GM08714 (cell line): Measurements from ENCODE around the gene ZBTB47.

Experiments
- H3K4me3 ChIP-seq: fragments of 200-500 bp; sonication (Bioruptor generic); 2 replicates; pipeline ENCODE4 v1.5.1; 2014; ENCODE audit warnings: mild to moderate bottlenecking, low read length, inconsistent platforms
- ZNF274 ChIP-seq: IDR thresholded peaks from 2 replicates; pipeline ENCODE4 v1.6.1; 2012; ENCODE audit warnings: mild to moderate bottlenecking, low read depth, low read length

Gene ZBTB47

DNA sequence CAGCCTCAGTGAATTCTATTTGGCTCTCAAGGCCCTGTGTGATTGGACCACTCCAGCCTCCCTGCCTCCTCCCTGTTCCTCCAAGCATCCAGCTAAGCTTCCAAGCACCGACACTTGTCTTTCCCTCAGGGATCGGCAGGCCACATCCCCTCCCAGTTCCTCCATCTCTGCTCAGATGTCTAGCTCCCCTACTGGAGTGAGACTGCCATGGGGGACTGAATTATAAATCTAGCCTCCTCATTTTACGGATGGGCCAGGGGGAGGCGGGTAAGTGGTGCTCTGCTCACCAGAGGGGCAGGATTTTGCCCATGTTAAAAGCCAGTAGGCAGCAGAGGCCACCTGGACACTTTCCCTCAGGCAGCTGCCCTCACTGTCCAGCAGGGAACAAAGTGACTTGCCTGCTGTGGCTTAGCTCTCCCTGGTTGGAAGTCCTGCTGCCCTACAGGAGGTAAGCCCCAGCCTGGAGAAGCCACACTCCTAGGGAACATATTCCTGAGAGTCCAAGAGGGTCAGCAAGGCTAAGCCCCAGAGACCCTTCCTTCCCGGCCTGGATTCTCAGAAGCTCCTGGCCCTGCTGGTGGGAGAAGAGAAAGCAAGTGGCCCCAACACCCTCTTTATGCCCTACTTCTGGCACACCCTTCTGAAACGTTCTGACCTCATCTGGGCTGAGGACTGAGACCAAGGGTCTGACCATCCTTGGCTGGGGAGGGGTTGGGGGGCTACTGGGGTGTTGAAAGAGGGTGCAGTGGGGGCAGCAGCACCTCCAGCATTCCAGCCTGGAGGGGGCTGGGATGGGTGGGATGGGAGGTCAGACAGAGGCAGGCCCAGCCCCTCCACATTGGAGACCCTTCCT is 58.2 kb downstream of the ZBTB47 start:
- no peak for TF ChIP-seq ZNF274
- no peak overlapping the region for H3K4me3 ChIP-seq

DNA sequence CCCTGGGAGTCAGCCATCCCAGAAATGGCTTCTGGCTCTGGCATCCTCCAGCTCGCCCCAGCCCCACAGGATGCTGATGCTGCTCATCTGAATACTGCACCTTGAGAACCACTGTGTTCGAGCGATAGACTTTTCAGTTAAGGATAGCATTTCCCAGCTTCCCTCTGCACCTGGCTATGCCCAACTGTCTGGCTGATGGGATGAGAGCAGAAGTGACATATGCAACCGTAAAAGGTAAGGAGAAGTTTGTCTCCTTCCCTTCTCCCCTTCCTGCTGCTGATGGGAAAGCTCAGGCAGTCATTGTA is 58.8 kb downstream of the ZBTB47 start:
- TF ChIP-seq ZNF274 = no peak

DNA sequence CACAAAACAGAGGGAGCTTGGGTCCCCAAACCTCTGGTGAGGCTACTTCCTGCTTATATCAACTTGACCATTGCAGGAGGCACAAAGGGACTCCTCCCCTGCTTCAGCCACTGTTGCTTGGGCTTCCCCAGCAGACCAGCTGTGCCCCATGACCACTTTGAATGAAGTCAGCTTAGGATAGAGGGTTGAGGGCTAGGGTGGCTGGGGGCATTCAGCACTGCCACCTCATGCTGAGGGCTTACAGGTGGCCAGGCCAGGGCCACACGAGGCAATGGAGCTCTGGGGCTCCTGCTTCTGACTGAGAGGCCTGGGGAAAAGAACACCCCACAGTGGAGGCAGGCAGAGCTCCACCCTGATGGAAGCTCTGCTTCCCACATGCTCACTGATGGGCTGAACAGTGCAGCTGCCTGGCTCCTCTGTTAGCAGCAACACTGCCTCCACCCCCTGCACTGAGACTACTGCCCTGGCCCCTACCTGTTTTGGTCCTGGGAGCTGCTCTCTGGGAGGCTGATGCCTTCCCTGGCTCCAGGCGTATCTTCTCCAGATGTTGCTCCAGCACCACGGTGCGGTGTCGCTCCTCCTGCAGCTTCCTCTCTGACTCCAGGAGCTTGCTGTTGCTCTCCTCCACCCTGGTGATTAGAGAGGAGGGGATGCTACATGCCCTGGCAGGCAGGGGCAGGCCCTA is 59.3 kb downstream of the ZBTB47 start:
- TF ChIP-seq ZNF274 = no peak
- H3K4me3 ChIP-seq = no peak overlapping the region

More for the DNA sequence above, 58.8 kb downstream of the ZBTB47 start:
- H3K4me3 ChIP-seq = no peak overlapping the region

DNA sequence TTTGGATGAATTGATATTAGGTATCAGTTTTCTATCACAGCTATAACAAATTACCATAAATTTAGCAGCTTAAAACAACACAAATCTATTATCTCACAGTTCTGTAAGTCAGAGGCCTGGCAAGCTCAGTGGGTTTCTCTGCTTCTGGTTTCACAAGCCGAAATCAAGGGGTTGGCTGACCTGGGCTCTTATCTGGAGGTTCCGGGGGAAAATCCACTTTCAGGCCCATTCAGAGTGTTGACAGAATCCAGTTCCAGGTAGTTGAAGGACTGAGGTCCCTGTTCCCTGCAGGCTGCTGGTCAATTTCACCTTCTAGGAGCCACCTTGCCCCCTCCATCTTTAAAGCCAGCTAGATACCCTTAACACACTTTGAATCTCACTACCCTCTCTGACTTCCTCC is 60.2 kb downstream of the ZBTB47 start:
- no peak overlapping the region for H3K4me3 ChIP-seq
- TF ChIP-seq ZNF274 = no peak

DNA sequence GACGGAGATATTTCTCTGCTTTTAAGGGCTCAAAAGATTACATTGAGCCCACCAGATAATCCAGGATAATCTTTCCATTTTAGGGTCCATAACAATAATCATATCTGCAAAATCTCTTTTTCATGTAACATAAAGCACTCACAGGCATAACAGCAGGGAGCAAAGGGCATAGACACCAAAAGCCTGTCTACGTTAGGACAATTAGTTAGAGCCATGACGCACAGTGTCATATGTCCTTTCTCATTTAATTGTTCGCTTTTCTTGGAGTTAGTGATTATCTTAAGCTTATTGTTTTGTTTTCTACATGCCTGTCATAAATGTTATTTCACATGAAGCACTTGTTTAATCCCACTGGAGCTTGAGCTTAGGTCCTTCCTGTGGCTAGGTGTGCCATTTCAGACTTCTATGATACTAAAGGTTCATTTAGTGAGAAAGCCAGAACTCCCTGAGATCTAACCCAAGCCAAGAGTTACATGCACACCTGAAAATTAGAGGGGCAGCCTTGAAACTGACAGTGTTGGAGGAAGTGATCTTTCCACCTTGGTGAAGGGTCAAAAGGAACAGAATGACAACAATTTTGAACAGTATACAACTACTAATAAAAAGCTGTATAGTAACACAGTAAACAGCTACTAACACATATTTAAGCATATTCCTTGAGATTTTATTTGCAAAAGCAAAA is 60.8 kb downstream of the ZBTB47 start:
- H3K4me3 ChIP-seq = no peak overlapping the region
- TF ChIP-seq ZNF274 = no peak
